ENCODE data around the gene TMEM186. TPM values are rescaled to one million over a fixed set of nuclear protein-coding genes. Genes with fewer than 3 reads are reported as not detected.

TMEM186 gene
- total RNA-seq, 4 donors from 2014 or later = 7.2 to 11.3 (median 8.9) TPM

DNA sequence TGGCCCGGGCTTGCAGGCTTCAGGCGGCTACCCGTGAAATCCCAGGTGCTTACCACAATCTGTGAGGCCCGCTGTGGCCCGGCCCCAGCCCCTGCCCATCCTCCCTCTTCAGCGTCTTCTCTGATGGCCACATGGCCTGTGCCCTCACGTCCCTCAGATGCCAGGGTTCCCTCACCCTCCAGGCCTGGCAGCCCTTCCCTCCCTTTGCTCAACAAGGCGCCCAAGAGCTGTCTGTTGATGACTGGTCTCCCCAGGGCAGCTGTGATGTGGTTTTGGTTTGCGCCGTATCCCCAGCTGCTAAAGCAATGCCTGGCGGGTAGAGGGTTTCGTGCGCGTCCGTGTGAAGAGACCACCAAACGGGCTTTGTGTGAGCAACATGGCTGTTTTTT is 35.3 kb upstream of the TMEM186 start:
- 83% methylated on average over 12 of the region's 16 CpGs; no CpG with 5 or more reads in 1 of the 2 donors for WGBS, 2 donors (ENCODE audit: low coverage in 1 of 2)
- H3K9me3 ChIP-seq = no peaks in the 10 kb centered on the region
- H3K27me3 ChIP-seq = no peaks in the 10 kb centered on the region
- H3K36me3 ChIP-seq = peaks cover 0 to 37% of the 10 kb centered on the region in 2 donors
- H3K4me3 ChIP-seq = no peak overlapping the region
- H3K27ac ChIP-seq = no peak overlapping the region
- no peak for ATAC-seq
- H3K4me1 ChIP-seq = no peaks in the 10 kb centered on the region
- TF ChIP-seq, protein P1, sequence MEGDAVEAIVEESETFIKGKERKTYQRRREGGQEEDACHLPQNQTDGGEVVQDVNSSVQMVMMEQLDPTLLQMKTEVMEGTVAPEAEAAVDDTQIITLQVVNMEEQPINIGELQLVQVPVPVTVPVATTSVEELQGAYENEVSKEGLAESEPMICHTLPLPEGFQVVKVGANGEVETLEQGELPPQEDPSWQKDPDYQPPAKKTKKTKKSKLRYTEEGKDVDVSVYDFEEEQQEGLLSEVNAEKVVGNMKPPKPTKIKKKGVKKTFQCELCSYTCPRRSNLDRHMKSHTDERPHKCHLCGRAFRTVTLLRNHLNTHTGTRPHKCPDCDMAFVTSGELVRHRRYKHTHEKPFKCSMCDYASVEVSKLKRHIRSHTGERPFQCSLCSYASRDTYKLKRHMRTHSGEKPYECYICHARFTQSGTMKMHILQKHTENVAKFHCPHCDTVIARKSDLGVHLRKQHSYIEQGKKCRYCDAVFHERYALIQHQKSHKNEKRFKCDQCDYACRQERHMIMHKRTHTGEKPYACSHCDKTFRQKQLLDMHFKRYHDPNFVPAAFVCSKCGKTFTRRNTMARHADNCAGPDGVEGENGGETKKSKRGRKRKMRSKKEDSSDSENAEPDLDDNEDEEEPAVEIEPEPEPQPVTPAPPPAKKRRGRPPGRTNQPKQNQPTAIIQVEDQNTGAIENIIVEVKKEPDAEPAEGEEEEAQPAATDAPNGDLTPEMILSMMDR (IDR thresholded peaks at IDR 0.05) = no peak
- TF ChIP-seq EP300 (IDR thresholded peaks at IDR 0.05) (no peak), POLR2A (IDR thresholded peaks at IDR 0.05) (no peak), POLR2AphosphoS5 (IDR thresholded peaks at IDR 0.05) (no peak)

DNA sequence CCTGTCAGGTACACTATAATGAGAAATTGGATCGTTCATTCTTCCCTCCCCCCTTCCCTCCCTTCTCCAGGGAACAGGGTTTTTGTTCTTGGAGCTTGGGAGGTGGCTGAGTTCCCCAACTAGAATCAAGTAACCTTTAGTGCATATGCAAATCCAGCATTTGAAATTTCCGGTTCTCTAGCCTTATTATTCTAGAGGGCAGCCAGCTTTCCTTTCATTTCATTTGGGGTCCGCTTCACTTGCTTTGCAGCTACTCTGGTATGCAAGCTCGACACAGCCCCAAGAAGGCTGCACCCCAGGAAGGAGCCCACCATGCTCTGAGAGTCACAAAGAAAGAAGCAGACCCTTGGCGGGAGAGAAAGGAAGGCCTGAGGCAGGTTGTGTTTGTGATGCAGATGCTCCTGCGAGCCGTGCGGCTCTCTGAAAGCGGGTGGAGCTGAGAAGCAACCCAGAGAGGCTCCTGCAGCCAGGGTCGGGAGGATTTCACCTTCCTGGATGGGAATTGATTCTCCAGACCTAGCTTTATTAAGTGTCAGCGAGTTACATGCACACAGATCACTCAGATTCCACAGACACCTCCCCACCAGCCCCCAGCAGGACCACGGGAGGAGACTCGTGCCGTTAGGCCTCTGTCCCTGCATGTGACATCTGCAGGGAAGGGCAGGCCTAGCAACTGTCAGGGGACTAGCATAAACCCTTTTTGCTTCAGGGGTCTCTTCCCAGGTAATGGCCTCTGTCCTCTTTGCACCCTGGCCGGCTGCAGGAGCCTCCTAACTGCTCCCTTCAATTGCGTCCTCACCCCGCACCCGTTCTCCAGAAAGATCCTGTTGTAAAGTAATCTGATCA is 34.7 kb upstream of the TMEM186 start:
- TF ChIP-seq POLR2A (IDR thresholded peaks at IDR 0.05) (no peak), EP300 (IDR thresholded peaks at IDR 0.05) (no peak), POLR2AphosphoS5 (IDR thresholded peaks at IDR 0.05) (no peak)
- TF ChIP-seq, protein P1 (IDR thresholded peaks at IDR 0.05) = no peak
- ATAC-seq = no peak
- Histone ChIP-seq H3K4me3 (no peak overlapping the region), H3K36me3 (peaks cover 0 to 37% of the 10 kb centered on the region in 2 donors), H3K4me1 (no peaks in the 10 kb centered on the region), H3K9me3 (no peaks in the 10 kb centered on the region), H3K27me3 (no peaks in the 10 kb centered on the region), H3K27ac (no peak overlapping the region)
- 70 to 71% methylated on average over 8 to 12 of the region's 18 CpGs for WGBS, 2 donors (ENCODE audit: low coverage in 1 of 2)

DNA sequence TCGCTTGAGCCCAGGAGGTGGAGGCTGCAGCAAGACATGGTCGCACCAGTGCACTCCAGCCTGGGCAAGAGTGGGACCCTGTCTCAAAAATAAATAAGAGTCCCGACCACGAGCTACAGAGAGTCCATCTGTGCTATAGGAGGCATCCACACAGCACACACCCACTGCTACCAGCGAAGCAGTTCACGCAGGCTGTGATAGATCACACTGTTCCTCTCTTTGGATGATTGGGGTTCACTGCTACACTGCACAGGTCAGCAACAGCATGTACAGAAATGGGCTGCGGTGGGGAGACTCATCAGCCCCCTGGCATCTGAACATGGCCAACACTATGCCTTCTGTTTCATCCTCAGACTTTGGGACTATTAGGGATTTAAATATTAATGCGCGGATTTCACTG is 34.0 kb upstream of the TMEM186 start:
- H3K4me1 ChIP-seq = no peaks in the 10 kb centered on the region
- H3K4me3 ChIP-seq = no peak overlapping the region
- no peaks in the 10 kb centered on the region for H3K27me3 ChIP-seq
- 89 to 100% methylated on average over 2 to 9 of the region's 9 CpGs for WGBS, 2 donors (ENCODE audit: low coverage in 1 of 2)
- H3K36me3 ChIP-seq = peaks cover 0 to 37% of the 10 kb centered on the region in 2 donors
- no peaks in the 10 kb centered on the region for H3K9me3 ChIP-seq
- ATAC-seq = no peak
- no peak overlapping the region for H3K27ac ChIP-seq
- no peak for TF ChIP-seq POLR2A (IDR thresholded peaks at IDR 0.05)
- TF ChIP-seq, protein P1 (IDR thresholded peaks at IDR 0.05) = no peak
- TF ChIP-seq POLR2AphosphoS5 (IDR thresholded peaks at IDR 0.05) = no peak
- no peak for TF ChIP-seq EP300 (IDR thresholded peaks at IDR 0.05)

DNA sequence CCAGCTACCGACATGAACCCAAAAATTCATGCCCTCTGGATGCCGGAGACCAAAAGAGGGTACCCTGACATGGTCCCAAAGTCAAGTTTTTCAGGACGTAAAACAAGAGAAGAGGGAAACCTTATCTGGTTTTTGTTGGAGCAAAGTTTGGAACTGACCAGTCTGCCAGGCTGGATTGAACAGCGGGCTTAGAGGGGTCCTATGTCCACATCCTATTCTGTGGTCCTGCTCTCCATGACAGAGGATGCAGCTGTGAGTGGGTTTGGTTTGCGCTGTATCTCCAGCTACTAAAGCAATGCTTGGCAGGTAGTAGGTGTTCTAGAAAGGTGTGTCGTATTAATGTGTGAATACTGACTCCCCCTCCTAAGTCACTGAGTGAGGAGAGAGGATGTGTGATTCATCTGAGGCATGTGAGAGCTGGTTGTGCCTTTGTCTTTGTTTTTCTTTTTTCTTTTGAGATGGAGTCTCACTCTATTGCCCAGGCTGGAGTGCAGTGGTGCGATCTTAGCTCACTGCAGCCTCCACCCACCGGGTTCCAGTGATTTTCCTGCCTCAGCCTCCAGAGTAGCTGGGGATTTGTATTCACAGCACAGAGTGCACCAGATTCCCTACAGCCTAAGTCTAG is 31.2 kb upstream of the TMEM186 start:
- ATAC-seq = no peak
- 96 to 100% methylated on average over 2 to 7 of the region's 8 CpGs for WGBS, 2 donors (ENCODE audit: low coverage in 1 of 2)
- H3K27me3 ChIP-seq = no peaks in the 10 kb centered on the region
- H3K4me3 ChIP-seq = no peak overlapping the region
- peaks cover 0 to 6% (median 0%) of the 10 kb centered on the region in 3 donors for H3K4me1 ChIP-seq
- no peak for TF ChIP-seq POLR2AphosphoS5 (IDR thresholded peaks at IDR 0.05)
- no peak for TF ChIP-seq EP300 (IDR thresholded peaks at IDR 0.05)
- TF ChIP-seq POLR2A (IDR thresholded peaks at IDR 0.05) = no peak
- TF ChIP-seq, protein P1 (IDR thresholded peaks at IDR 0.05) = no peak
- H3K36me3 ChIP-seq = peaks cover 0 to 37% of the 10 kb centered on the region in 2 donors
- H3K9me3 ChIP-seq = no peaks in the 10 kb centered on the region
- no peak overlapping the region for H3K27ac ChIP-seq

Data from gastroesophageal sphincter (tissue), 4 donors.